GM03348 (cell line): ENCODE measurements around the gene ASGR1.
"Not testable (repeated sequence)": the region's sequence is repeated elsewhere in the genome, so short reads cannot be mapped to it uniquely, and the experiment has no call there.

ENCODE experiments used
- DNase-seq: peaks from one replicate; pipeline ENCODE4 v3.0.0; 2012; ENCODE audit warnings: low spot score

The ASGR1 gene

GRCh38 chr17:7190276-7190917 lies 11.2 kb upstream of the ASGR1 start:
- DNase-seq: no peak

GRCh38 chr17:7186241-7186640 lies 7.1 kb upstream of the ASGR1 start:
- no peak for DNase-seq

- DNase-seq: no peak
Observed at GRCh38 chr17:7184647-7185046, 5.5 kb upstream of the ASGR1 start.

GRCh38 chr17:7184091-7184488 lies 4.9 kb upstream of the ASGR1 start:
- no peak for DNase-seq

GRCh38 chr17:7183433-7184090 lies 4.4 kb upstream of the ASGR1 start:
- DNase-seq: no peak

- DNase-seq: not testable (repeated sequence)
Observed at GRCh38 chr17:7182101-7182500, 2.9 kb upstream of the ASGR1 start.

- no peak for DNase-seq
Observed at GRCh38 chr17:7178973-7179316, 225 bp downstream of the ASGR1 start.

- DNase-seq: no peak
Observed at GRCh38 chr17:7177954-7178477, 1.2 kb downstream of the ASGR1 start.

- peak; percentile 93 for DNase-seq
Observed at GRCh38 chr17:7177191-7177953, 1.8 kb downstream of the ASGR1 start.

GRCh38 chr17:7176841-7177190 lies 2.4 kb downstream of the ASGR1 start:
- peak; percentile 52 for DNase-seq

GRCh38 chr17:7176107-7176840 lies 2.9 kb downstream of the ASGR1 start:
- DNase-seq: no peak

- DNase-seq: no peak
Observed at GRCh38 chr17:7175330-7175733, 3.8 kb downstream of the ASGR1 start.

- DNase-seq: no peak
Observed at GRCh38 chr17:7174603-7175326, 4.4 kb downstream of the ASGR1 start.

GRCh38 chr17:7173687-7174602 lies 5.2 kb downstream of the ASGR1 start:
- no peak for DNase-seq

- not testable (repeated sequence) for DNase-seq
Observed at GRCh38 chr17:7172522-7173191, 6.5 kb downstream of the ASGR1 start.

GRCh38 chr17:7169565-7169908 lies 9.6 kb downstream of the ASGR1 start:
- DNase-seq: not testable (repeated sequence)

- DNase-seq: not testable (repeated sequence)
Observed at GRCh38 chr17:7168841-7169564, 10.2 kb downstream of the ASGR1 start.

- DNase-seq: peak; percentile 75
Observed at GRCh38 chr17:7167832-7168231, 11.3 kb downstream of the ASGR1 start.

- no peak for DNase-seq
Observed at GRCh38 chr17:7166873-7167272, 12.3 kb downstream of the ASGR1 start.
